HCT116 (cell line): ENCODE results near the gene FOXB2. TPM values are rescaled to one million over a fixed set of nuclear protein-coding genes. Genes with fewer than 3 reads are reported as not detected.

Experiments
- ATAC-seq: fragments of 200-7000 bp; cut with Tn5 transposase; 2 replicates; pipeline ENCODE4 v1.9.1; 2020; ENCODE audit warnings: mild to moderate bottlenecking, moderate library complexity
- BruUV-seq: library from RNA; stranded (reverse); fragments of 400-500 nt; replicated peaks from 2 replicates; lab custom pipeline; 2021; lab: Mats Ljungman, UMichigan
- CTCF ChIA-PET: fragments of 300-600 bp; sonication (Branson Sonifier 250); formaldehyde crosslinking; loops from one replicate; lab custom pipeline; 2021; ENCODE audit warnings: antibody characterized with exemption; lab: Charles Lee
- POLR2A ChIA-PET: fragments of 300-600, 350-600 bp; sonication (Branson Sonifier 250); formaldehyde crosslinking; loops from one replicate; lab custom pipeline; 2021; ENCODE audit warnings: antibody characterized with exemption; lab: Charles Lee
- RAD21 ChIA-PET, 2 experiments: fragments of 300-600 bp; sonication (Branson Sonifier 250); formaldehyde crosslinking; loops; one replicate each; lab custom pipeline; 2023; ENCODE audit warnings: low total read pairs in 2 of 2; ENCODE audit not compliant: uncharacterized antibody in 2 of 2, unreplicated experiment in 2 of 2, low non-redundant PET in 1 of 2; lab: Charles Lee
- DNase-seq: peaks from one replicate; pipeline ENCODE4 v3.0.0-alpha.2; 2010; ENCODE audit warnings: low read depth, low spot score
- H2AFZ ChIP-seq: fragments of 200-600 bp; shearing (Covaris generic), sonication (generic); 2 replicates; pipeline ENCODE4 v1.6.1; 2017; ENCODE audit warnings: low read depth, mixed run types, mixed read lengths, antibody characterized with exemption, low read length; ENCODE audit not compliant: poor library complexity, severe bottlenecking
- H3K27ac ChIP-seq: 2 replicates; pipeline ENCODE4 v1.5.1; 2012; ENCODE audit warnings: low read depth, low read length
- H3K27me3 ChIP-seq: fragments of 200-600 bp; sonication (generic); 2 replicates; pipeline ENCODE4 v1.6.1; 2016; ENCODE audit warnings: mixed run types, low read length, mixed read lengths; ENCODE audit not compliant: insufficient read depth
- H3K36me3 ChIP-seq, 2 experiments: fragments of 200-500 bp in 1 of 2; fragments of 200-600 bp in 1 of 2; sonication (Bioruptor generic) in 1 of 2; sonication (generic) in 1 of 2; 2 replicates each; pipeline versions ENCODE4 v1.5.1 to v1.6.1; 2014 to 2016; ENCODE audit warnings: low read length in 2 of 2, inconsistent platforms in 1 of 2, mixed read lengths in 1 of 2, mixed run types in 1 of 2; ENCODE audit not compliant: insufficient read depth in 2 of 2, control insufficient read depth in 1 of 2
- H3K4me1 ChIP-seq, 2 experiments: fragments of 200-600 bp in 1 of 2; sonication (generic) in 1 of 2; 2 replicates each; pipeline versions ENCODE4 v1.5.1 to v1.6.1; 2012 to 2017; ENCODE audit warnings: low read length in 2 of 2, inconsistent platforms in 1 of 2, mild to moderate bottlenecking in 1 of 2, mixed read lengths in 1 of 2, mixed run types in 1 of 2, moderate library complexity in 1 of 2; ENCODE audit not compliant: insufficient read depth in 2 of 2, control insufficient read depth in 1 of 2
- H3K4me2 ChIP-seq: fragments of 200-600 bp; sonication (generic); 2 replicates; pipeline ENCODE4 v1.6.1; 2017; ENCODE audit warnings: mixed run types, low read length, mixed read lengths
- H3K4me3 ChIP-seq, 2 experiments: fragments of 200-600 bp in 1 of 2; sonication (generic) in 1 of 2; replicated peaks in 1 of 2; 2 replicates each; pipeline ENCODE4 v1.5.1; 2011 to 2016; ENCODE audit warnings: low read length in 2 of 2, control low read depth in 1 of 2, low read depth in 1 of 2, mild to moderate bottlenecking in 1 of 2, mixed read lengths in 1 of 2, mixed run types in 1 of 2
- H3K79me2 ChIP-seq: fragments of 200-600 bp; sonication (generic); 2 replicates; pipeline ENCODE4 v1.6.1; 2017; ENCODE audit warnings: mild to moderate bottlenecking, mixed run types, low read length, moderate library complexity, mixed read lengths; ENCODE audit not compliant: insufficient read depth
- H3K9ac ChIP-seq: fragments of 200-600 bp; sonication (generic); 2 replicates; pipeline ENCODE4 v1.6.1; 2016; ENCODE audit warnings: low read length, mixed read lengths
- H3K9me2 ChIP-seq: fragments of 200-600 bp; sonication (generic), shearing (Covaris generic); 2 replicates; pipeline ENCODE4 v1.6.1; 2017; ENCODE audit warnings: mixed run types, mild to moderate bottlenecking, moderate library complexity; ENCODE audit not compliant: insufficient read depth
- H3K9me3 ChIP-seq, 2 experiments: fragments of 200-500 bp in 1 of 2; fragments of 200-600 bp in 1 of 2; sonication (Bioruptor generic) in 1 of 2; sonication (generic) in 1 of 2; 2 replicates each; pipeline ENCODE4 v1.6.1; 2014 to 2017; ENCODE audit warnings: low read length in 2 of 2, mixed read lengths in 2 of 2, inconsistent platforms in 1 of 2, low read depth in 1 of 2, mild to moderate bottlenecking in 1 of 2, mixed run types in 1 of 2, moderate library complexity in 1 of 2; ENCODE audit not compliant: control insufficient read depth in 1 of 2, insufficient read depth in 1 of 2
- H4K20me1 ChIP-seq: fragments of 200-600 bp; sonication (generic), shearing (Covaris generic); 2 replicates; pipeline ENCODE4 v1.6.1; 2017; ENCODE audit warnings: mixed run types, mild to moderate bottlenecking, moderate library complexity; ENCODE audit not compliant: insufficient read depth
- ATF3 ChIP-seq: IDR thresholded peaks from 2 replicates; pipeline ENCODE4 v1.6.1; 2012
- CBX3 ChIP-seq: IDR thresholded peaks from 2 replicates; pipeline ENCODE4 v1.6.1; 2012; ENCODE audit warnings: low read depth
- ELF1 ChIP-seq: IDR thresholded peaks from 2 replicates; pipeline ENCODE4 v1.6.1; 2012; ENCODE audit warnings: low read depth, borderline replicate concordance
- EZH2 ChIP-seq: fragments of 200-600 bp; sonication (generic); IDR thresholded peaks from 2 replicates; pipeline ENCODE4 v1.6.1; 2017; ENCODE audit warnings: antibody characterized with exemption, mixed run types
- EZH2phosphoT487 ChIP-seq: fragments of 200-600 bp; IDR thresholded peaks from 2 replicates; pipeline ENCODE4 v1.6.1; 2018; ENCODE audit warnings: antibody characterized with exemption, borderline replicate concordance
- FOSL1 ChIP-seq: IDR thresholded peaks from 2 replicates; pipeline ENCODE4 v1.6.1; 2012; ENCODE audit warnings: low read depth
- JUND ChIP-seq: IDR thresholded peaks from 2 replicates; pipeline ENCODE4 v1.6.1; 2012
- POLR2AphosphoS5 ChIP-seq: IDR thresholded peaks from 2 replicates; pipeline ENCODE4 v1.6.1; 2011; ENCODE audit warnings: mild to moderate bottlenecking, low read depth, low read length, moderate library complexity
- RAD21 ChIP-seq: IDR thresholded peaks from 2 replicates; pipeline ENCODE4 v1.6.1; 2012; ENCODE audit warnings: low read depth, mild to moderate bottlenecking
- SIN3A ChIP-seq: IDR thresholded peaks from 2 replicates; pipeline ENCODE4 v1.6.1; 2012; ENCODE audit warnings: low read depth
- SP1 ChIP-seq: IDR thresholded peaks from 2 replicates; pipeline ENCODE4 v1.6.1; 2012; ENCODE audit warnings: low read depth
- TCF7L2 ChIP-seq: IDR thresholded peaks from 2 replicates; pipeline ENCODE4 v1.7.0; 2011; ENCODE audit warnings: borderline replicate concordance, inconsistent platforms; ENCODE audit not compliant: insufficient read depth, insufficient read length; ENCODE audit errors: extremely low read depth
- ZFX ChIP-seq: fragments of 450-650 bp; IDR thresholded peaks from 2 replicates; pipeline ENCODE4 v1.6.1; 2017
- intact Hi-C: fragments of 100-400 bp; cut with micrococcal nuclease; formaldehyde crosslinking; loops from 2 replicates; pipeline ENCODE4 v1.10.0; 2022
- total RNA-seq: library from RNA; stranded (reverse); gene quantifications from one replicate; pipeline ENCODE4 v1.2.1, GENCODE V29; 2021; ENCODE audit not compliant: unreplicated experiment
- TF ChIP-seq, protein P1 (sequence below): IDR thresholded peaks from 2 replicates; pipeline ENCODE4 v1.6.1; 2012; ENCODE audit warnings: low read depth
- TF ChIP-seq, protein P2 (sequence below): IDR thresholded peaks from 2 replicates; pipeline ENCODE4 v1.6.1; 2012

FOXB2 gene
- total RNA-seq, 1 experiment from 2014 or later: not detected

GRCh38 chr9:77024776-77025545 lies 5.5 kb downstream of the FOXB2 start:
- TF ChIP-seq EZH2phosphoT487: no peak
- no TSS peak for BruUV-seq
- intact Hi-C loops: no loop called here
- H3K9me2 ChIP-seq: no peaks in the 10 kb centered on the region
- H3K27ac ChIP-seq: no peak overlapping the region
- CTCF ChIA-PET: interaction anchor here (1.2 kb wide), 1 partner anchor 126 kb away, joined by 3 read pairs; no protein-coding TSS in a partner anchor
- H3K9ac ChIP-seq: no peak overlapping the region
- POLR2A ChIA-PET: no interaction called here
- H3K9me3 ChIP-seq: no peaks in the 10 kb centered on the region
- H3K4me2 ChIP-seq: no peak overlapping the region
- RAD21 ChIA-PET: no interaction called here
- H3K36me3 ChIP-seq: no peaks in the 10 kb centered on the region
- ATAC-seq (no peak), DNase-seq (no peak)
- H3K27me3 ChIP-seq: no peaks in the 10 kb centered on the region
- peaks cover 0 to 1% of the 10 kb centered on the region in 2 experiments; a peak in 1 of 4 replicates for H3K4me1 ChIP-seq
- H3K79me2 ChIP-seq: no peaks in the 10 kb centered on the region
- no peak overlapping the region for H3K4me3 ChIP-seq
- H2AFZ ChIP-seq: no peak overlapping the region
- H4K20me1 ChIP-seq: no peaks in the 10 kb centered on the region

DNA sequence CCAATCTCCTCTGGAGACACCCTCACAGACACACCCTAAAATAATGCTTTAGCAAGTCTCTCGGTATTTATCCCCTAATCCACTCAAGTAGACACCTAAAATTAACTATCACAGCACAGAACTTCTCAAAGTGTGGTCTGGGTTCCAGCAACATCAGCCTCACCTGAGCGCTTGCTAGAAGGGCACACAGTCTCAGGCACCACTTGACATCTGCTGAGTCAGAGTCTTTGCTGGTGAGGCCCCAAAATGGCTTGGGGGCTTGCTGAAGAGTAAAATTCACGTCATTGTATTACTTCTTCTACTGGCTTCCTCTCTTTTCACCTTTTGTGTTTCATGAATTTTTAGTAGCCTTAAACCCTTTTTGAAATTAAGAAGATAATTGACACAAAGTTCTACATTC lies 9.0 kb downstream of the FOXB2 start:
- ATAC-seq (no peak), DNase-seq (no peak)
- ChIA-PET RAD21 (no interaction called here), CTCF (no interaction called here), POLR2A (no interaction called here)
- H4K20me1 ChIP-seq: no peaks in the 10 kb centered on the region
- intact Hi-C loops: no loop called here
- H3K4me2 ChIP-seq: no peak overlapping the region
- no peaks in the 10 kb centered on the region for H3K79me2 ChIP-seq
- no peak overlapping the region for H2AFZ ChIP-seq
- no TSS peak for BruUV-seq
- no peaks in the 10 kb centered on the region for H3K9me3 ChIP-seq
- H3K27ac ChIP-seq: no peak overlapping the region
- H3K9ac ChIP-seq: no peak overlapping the region
- H3K4me1 ChIP-seq: peaks cover 0 to 4% of the 10 kb centered on the region in 2 experiments; a peak in 1 of 4 replicates
- H3K4me3 ChIP-seq: no peak overlapping the region
- H3K9me2 ChIP-seq: no peaks in the 10 kb centered on the region
- H3K27me3 ChIP-seq: no peaks in the 10 kb centered on the region
- H3K36me3 ChIP-seq: no peaks in the 10 kb centered on the region
- TF ChIP-seq EZH2phosphoT487: no peak
- TF ChIP-seq TCF7L2: no peak
- no peak for TF ChIP-seq ELF1
- TF ChIP-seq FOSL1: no peak
- TF ChIP-seq SIN3A: no peak
- no peak for TF ChIP-seq ZFX
- no peak for TF ChIP-seq ATF3
- TF ChIP-seq POLR2AphosphoS5: no peak
- no peak for TF ChIP-seq EZH2
- no peak for TF ChIP-seq RAD21
- TF ChIP-seq, protein P1, sequence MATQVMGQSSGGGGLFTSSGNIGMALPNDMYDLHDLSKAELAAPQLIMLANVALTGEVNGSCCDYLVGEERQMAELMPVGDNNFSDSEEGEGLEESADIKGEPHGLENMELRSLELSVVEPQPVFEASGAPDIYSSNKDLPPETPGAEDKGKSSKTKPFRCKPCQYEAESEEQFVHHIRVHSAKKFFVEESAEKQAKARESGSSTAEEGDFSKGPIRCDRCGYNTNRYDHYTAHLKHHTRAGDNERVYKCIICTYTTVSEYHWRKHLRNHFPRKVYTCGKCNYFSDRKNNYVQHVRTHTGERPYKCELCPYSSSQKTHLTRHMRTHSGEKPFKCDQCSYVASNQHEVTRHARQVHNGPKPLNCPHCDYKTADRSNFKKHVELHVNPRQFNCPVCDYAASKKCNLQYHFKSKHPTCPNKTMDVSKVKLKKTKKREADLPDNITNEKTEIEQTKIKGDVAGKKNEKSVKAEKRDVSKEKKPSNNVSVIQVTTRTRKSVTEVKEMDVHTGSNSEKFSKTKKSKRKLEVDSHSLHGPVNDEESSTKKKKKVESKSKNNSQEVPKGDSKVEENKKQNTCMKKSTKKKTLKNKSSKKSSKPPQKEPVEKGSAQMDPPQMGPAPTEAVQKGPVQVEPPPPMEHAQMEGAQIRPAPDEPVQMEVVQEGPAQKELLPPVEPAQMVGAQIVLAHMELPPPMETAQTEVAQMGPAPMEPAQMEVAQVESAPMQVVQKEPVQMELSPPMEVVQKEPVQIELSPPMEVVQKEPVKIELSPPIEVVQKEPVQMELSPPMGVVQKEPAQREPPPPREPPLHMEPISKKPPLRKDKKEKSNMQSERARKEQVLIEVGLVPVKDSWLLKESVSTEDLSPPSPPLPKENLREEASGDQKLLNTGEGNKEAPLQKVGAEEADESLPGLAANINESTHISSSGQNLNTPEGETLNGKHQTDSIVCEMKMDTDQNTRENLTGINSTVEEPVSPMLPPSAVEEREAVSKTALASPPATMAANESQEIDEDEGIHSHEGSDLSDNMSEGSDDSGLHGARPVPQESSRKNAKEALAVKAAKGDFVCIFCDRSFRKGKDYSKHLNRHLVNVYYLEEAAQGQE: no peak
- no peak for TF ChIP-seq SP1
- TF ChIP-seq CBX3: no peak
- no peak for TF ChIP-seq JUND
- TF ChIP-seq, protein P2, sequence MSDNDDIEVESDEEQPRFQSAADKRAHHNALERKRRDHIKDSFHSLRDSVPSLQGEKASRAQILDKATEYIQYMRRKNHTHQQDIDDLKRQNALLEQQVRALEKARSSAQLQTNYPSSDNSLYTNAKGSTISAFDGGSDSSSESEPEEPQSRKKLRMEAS: no peak
